ENCODE data around the gene TNFRSF13B. TPM values are rescaled to one million over a fixed set of nuclear protein-coding genes. Genes with fewer than 3 reads are reported as not detected.
"Not testable (repeated sequence)": the region's sequence is repeated elsewhere in the genome, so short reads cannot be mapped to it uniquely, and the experiment has no call there.

TNFRSF13B gene
- total RNA-seq, 1 donor from 2014 or later = not detected

- no peaks in the 10 kb centered on the region for H3K27me3 ChIP-seq (ENCODE audit: control insufficient read depth, insufficient read depth, low read length)
- no peak for DNase-seq (ENCODE audit: low read depth)
- H3K4me3 ChIP-seq (ENCODE audit: low read depth, low read length) = no peak overlapping the region
- H3K36me3 ChIP-seq (ENCODE audit: control insufficient read depth, insufficient read depth, low read length) = no peaks in the 10 kb centered on the region
- TF ChIP-seq CTCF (IDR thresholded peaks at IDR 0.05; ENCODE audit: insufficient read depth, low read length, poor library complexity, severe bottlenecking) = no peak
Observed at GRCh38 chr17:16974569-16975276, 2.8 kb upstream of the TNFRSF13B start.

- DNase-seq (ENCODE audit: low read depth) = no peak
- Histone ChIP-seq H3K36me3 (ENCODE audit: control insufficient read depth, insufficient read depth, low read length) (no peaks in the 10 kb centered on the region), H3K27me3 (ENCODE audit: control insufficient read depth, insufficient read depth, low read length) (no peaks in the 10 kb centered on the region), H3K4me3 (ENCODE audit: low read depth, low read length) (no peak overlapping the region)
- no peak for TF ChIP-seq CTCF (IDR thresholded peaks at IDR 0.05; ENCODE audit: insufficient read depth, low read length, poor library complexity, severe bottlenecking)
Observed at GRCh38 chr17:16973760-16974540, 2.0 kb upstream of the TNFRSF13B start.

- H3K27me3 ChIP-seq (ENCODE audit: control insufficient read depth, insufficient read depth, low read length); DNase-seq (ENCODE audit: low read depth); H3K4me3 ChIP-seq (ENCODE audit: low read depth, low read length); H3K36me3 ChIP-seq (ENCODE audit: control insufficient read depth, insufficient read depth, low read length): not testable (repeated sequence)
Observed at GRCh38 chr17:16973043-16973442, 1.1 kb upstream of the TNFRSF13B start.

- no peak for DNase-seq (ENCODE audit: low read depth)
- Histone ChIP-seq H3K4me3 (ENCODE audit: low read depth, low read length) (no peak overlapping the region), H3K36me3 (ENCODE audit: control insufficient read depth, insufficient read depth, low read length) (no peaks in the 10 kb centered on the region), H3K27me3 (ENCODE audit: control insufficient read depth, insufficient read depth, low read length) (no peaks in the 10 kb centered on the region)
- TF ChIP-seq CTCF (IDR thresholded peaks at IDR 0.05; ENCODE audit: insufficient read depth, low read length, poor library complexity, severe bottlenecking) = no peak
Observed at GRCh38 chr17:16972346-16972745, 428 bp upstream of the TNFRSF13B start.

- Histone ChIP-seq H3K4me3 (ENCODE audit: low read depth, low read length) (no peak overlapping the region), H3K36me3 (ENCODE audit: control insufficient read depth, insufficient read depth, low read length) (no peaks in the 10 kb centered on the region), H3K27me3 (ENCODE audit: control insufficient read depth, insufficient read depth, low read length) (no peaks in the 10 kb centered on the region)
- no peak for TF ChIP-seq CTCF (IDR thresholded peaks at IDR 0.05; ENCODE audit: insufficient read depth, low read length, poor library complexity, severe bottlenecking)
- DNase-seq (ENCODE audit: low read depth) = no peak
Observed at GRCh38 chr17:16969931-16970906, 1.7 kb downstream of the TNFRSF13B start.

GRCh38 chr17:16968786-16969185 is 3.1 kb downstream of the TNFRSF13B start:
- no peaks in the 10 kb centered on the region for H3K36me3 ChIP-seq (ENCODE audit: control insufficient read depth, insufficient read depth, low read length)
- DNase-seq (ENCODE audit: low read depth) = no peak
- H3K4me3 ChIP-seq (ENCODE audit: low read depth, low read length) = no peak overlapping the region
- TF ChIP-seq CTCF (IDR thresholded peaks at IDR 0.05; ENCODE audit: insufficient read depth, low read length, poor library complexity, severe bottlenecking) = no peak
- H3K27me3 ChIP-seq (ENCODE audit: control insufficient read depth, insufficient read depth, low read length) = no peaks in the 10 kb centered on the region
